ENCODE data around the gene KCNQ1. TPM values are rescaled to one million over a fixed set of nuclear protein-coding genes. Genes with fewer than 3 reads are reported as not detected.

The KCNQ1 gene
- total RNA-seq, 2 experiments from 2014 or later: 9.1 to 10.9 TPM

- H3K4me3 Mint-ChIP-seq: no peak overlapping the region
- intact Hi-C loops (cut with DNase I, micrococcal nuclease): loop anchor here (2.0 to 5.0 kb wide), 6 partner anchors 37 to 465 kb away; partner anchors contain the start of gene CARS1 (in 1 of the 2)
- H3K27me3 Mint-ChIP-seq: no peaks in the 10 kb centered on the region
- no peaks in the 10 kb centered on the region for H3K36me3 Mint-ChIP-seq (ENCODE audit: low read depth)
- H3K27ac Mint-ChIP-seq: no peak overlapping the region
- ChIA-PET POLR2A (no interaction called here), CTCF (interaction anchor here (0.6 to 10.2 kb wide), 4 partner anchors 8 to 360 kb away, joined by 3 to 255 read pairs (median 16); a partner anchor contains a TSS)
- ATAC-seq: no peak
- peaks cover 28% of the 10 kb centered on the region for H3K4me1 Mint-ChIP-seq
- no peak for DNase-seq
- no peaks in the 10 kb centered on the region for H3K9me3 Mint-ChIP-seq (ENCODE audit: low read depth)
Measured at GRCh38 chr11:2893935-2894334, 449.1 kb downstream of the KCNQ1 start.

- ATAC-seq: no peak
- peaks cover 39% of the 10 kb centered on the region for H3K4me1 Mint-ChIP-seq
Measured at GRCh38 chr11:2896047-2896446, 451.2 kb downstream of the KCNQ1 start.

DNA sequence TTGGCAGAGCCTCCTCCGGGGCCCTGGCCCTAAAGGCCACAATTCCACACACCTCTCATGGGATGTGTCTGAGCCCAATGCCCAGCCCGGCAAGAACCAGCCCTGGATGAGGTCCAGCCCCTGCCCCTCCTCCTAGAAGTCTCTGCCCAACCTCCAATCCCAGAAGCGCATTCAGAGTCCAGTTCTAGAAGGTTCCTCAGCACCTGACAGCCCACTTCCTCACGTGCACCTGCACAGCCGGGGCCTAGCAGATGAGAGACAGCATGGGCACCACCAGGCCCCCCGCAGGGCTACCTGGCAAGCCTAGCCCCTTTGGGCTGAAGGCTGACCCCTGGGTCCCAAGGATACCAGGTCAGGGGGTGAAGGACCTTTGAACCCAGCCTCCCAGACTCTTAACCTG is 452.2 kb downstream of the KCNQ1 start:
- peaks cover 30% of the 10 kb centered on the region for H3K4me1 Mint-ChIP-seq
- POLR2A ChIA-PET: no interaction called here
- no peak overlapping the region for H3K27ac Mint-ChIP-seq
- CTCF ChIA-PET: no interaction called here
- H3K36me3 Mint-ChIP-seq (ENCODE audit: low read depth): no peaks in the 10 kb centered on the region
- ATAC-seq: no peak
- DNase-seq: no peak
- H3K4me3 Mint-ChIP-seq: no peak overlapping the region
- intact Hi-C loops (cut with DNase I, micrococcal nuclease): no loop called here
- H3K27me3 Mint-ChIP-seq: no peaks in the 10 kb centered on the region
- H3K9me3 Mint-ChIP-seq (ENCODE audit: low read depth): no peaks in the 10 kb centered on the region

More at GRCh38 chr11:2896047-2896446, 451.2 kb downstream of the KCNQ1 start:
- Mint-ChIP-seq H3K27me3 (no peaks in the 10 kb centered on the region), H3K9me3 (ENCODE audit: low read depth) (no peaks in the 10 kb centered on the region), H3K4me3 (no peak overlapping the region), H3K36me3 (ENCODE audit: low read depth) (no peaks in the 10 kb centered on the region), H3K27ac (no peak overlapping the region)
- no peak for DNase-seq
- POLR2A ChIA-PET: no interaction called here
- intact Hi-C loops (cut with DNase I, micrococcal nuclease): no loop called here
- CTCF ChIA-PET: interaction anchor here (1.1 to 1.4 kb wide), 2 partner anchors 18 to 363 kb away, joined by 3 read pairs; no protein-coding TSS in a partner anchor

GRCh38 chr11:2898366-2899079 is 453.7 kb downstream of the KCNQ1 start:
- DNase-seq (peak; percentile 77), ATAC-seq (peak; percentile 60)
- H3K36me3 Mint-ChIP-seq (ENCODE audit: low read depth): no peaks in the 10 kb centered on the region
- intact Hi-C loops (cut with DNase I, micrococcal nuclease): no loop called here
- H3K27ac Mint-ChIP-seq: peak overlapping the region; percentile 92
- H3K4me3 Mint-ChIP-seq: peak overlapping the region; percentile 52
- no peaks in the 10 kb centered on the region for H3K27me3 Mint-ChIP-seq
- CTCF ChIA-PET: interaction anchor here (0.9 to 1.3 kb wide), 2 partner anchors 11 to 32 kb away, joined by 3 to 4 read pairs; no protein-coding TSS in a partner anchor
- H3K9me3 Mint-ChIP-seq (ENCODE audit: low read depth): no peaks in the 10 kb centered on the region
- POLR2A ChIA-PET: no interaction called here
- H3K4me1 Mint-ChIP-seq: peaks cover 30% of the 10 kb centered on the region

Other genes starting within 250 kb of the KCNQ1 start
- 1 to 10 TPM; 2.0 to 2.7 TPM for gene ASCL2, start 174.4 kb upstream of the KCNQ1 start, total RNA-seq
- 1 to 10 TPM; 6.7 to 8.3 TPM for gene C11orf21, start 143.1 kb upstream of the KCNQ1 start, total RNA-seq
- gene TSPAN32, start 143.0 kb upstream of the KCNQ1 start, total RNA-seq: 1 to 10 TPM; 6.0 to 7.6 TPM
- 100 to 1,000 TPM; 118 to 145 TPM for gene CD81, start 67.7 kb upstream of the KCNQ1 start, total RNA-seq
- gene TSSC4, start 44.3 kb upstream of the KCNQ1 start, total RNA-seq: 10 to 100 TPM; 19.8 to 38.4 TPM
- gene TRPM5, start 494 bp upstream of the KCNQ1 start, total RNA-seq: under 1 TPM in 1 of 2 experiments, not detected in 1; 0.05 TPM